HepG2 (cell line): ENCODE data around the gene U2AF2. TPM values are rescaled to one million over a fixed set of nuclear protein-coding genes. Genes with fewer than 3 reads are reported as not detected.

Experiments
- CENPX ChIP-seq: sonication (generic); formaldehyde crosslinking; IDR thresholded peaks from 2 replicates; pipeline ENCODE4 v1.9.0; 2021; ENCODE audit warnings: mild to moderate bottlenecking, missing genetic modification reagents, moderate library complexity
- DZIP1 ChIP-seq: sonication (generic); formaldehyde crosslinking; IDR thresholded peaks from 2 replicates; pipeline ENCODE4 v1.5.0; 2020; ENCODE audit warnings: mild to moderate bottlenecking, missing genetic modification reagents
- EP300 ChIP-seq, 3 experiments: sonication (generic) in 1 of 3; formaldehyde crosslinking in 1 of 3; IDR thresholded peaks; 2 replicates each; pipeline versions ENCODE4 v1.5.1 to v1.6.1; 2011 to 2020; ENCODE audit warnings: low read depth in 2 of 3, low read length in 2 of 3, borderline replicate concordance in 1 of 3, improper control_type of control experiment in 1 of 3, mild to moderate bottlenecking in 1 of 3, missing genetic modification reagents in 1 of 3, moderate library complexity in 1 of 3
- JUND ChIP-seq: sonication (generic); formaldehyde crosslinking; IDR thresholded peaks from 2 replicates; pipeline ENCODE4 v1.8.0; 2022; ENCODE audit warnings: mild to moderate bottlenecking, missing genetic modification reagents
- MXD1 ChIP-seq: sonication (generic); formaldehyde crosslinking; IDR thresholded peaks from 2 replicates; pipeline ENCODE4 v1.4.0; 2020; ENCODE audit warnings: mild to moderate bottlenecking, missing genetic modification reagents
- MXD4 ChIP-seq: IDR thresholded peaks from 2 replicates; pipeline ENCODE4 v1.6.1; 2016; ENCODE audit warnings: mild to moderate bottlenecking, missing biosample characterization, missing genetic modification reagents
- PTBP1 ChIP-seq: fragments of 200-400 bp; formaldehyde crosslinking; IDR thresholded peaks from 2 replicates; pipeline ENCODE4 v1.6.1; 2018; ENCODE audit warnings: low read length, low read depth; ENCODE audit not compliant: poor library complexity, severe bottlenecking
- RXRA ChIP-seq: sonication (generic); formaldehyde crosslinking; IDR thresholded peaks from 2 replicates; pipeline ENCODE4 v1.5.1; 2020; ENCODE audit warnings: missing genetic modification reagents
- TEAD3 ChIP-seq: optimal IDR thresholded peaks from 2 replicates; pipeline ENCODE3; 2016; ENCODE audit warnings: borderline replicate concordance
- ZBTB39 ChIP-seq: sonication (generic); formaldehyde crosslinking; IDR thresholded peaks from 2 replicates; pipeline ENCODE4 v1.5.0; 2020; ENCODE audit warnings: missing genetic modification reagents
- ZBTB4 ChIP-seq: sonication (generic); formaldehyde crosslinking; IDR thresholded peaks from 2 replicates; pipeline ENCODE4 v1.4.0; 2020; ENCODE audit warnings: missing genetic modification reagents, mild to moderate bottlenecking, borderline replicate concordance
- ZNF224 ChIP-seq: sonication (generic); formaldehyde crosslinking; IDR thresholded peaks from 2 replicates; pipeline ENCODE4 v1.5.0; 2020; ENCODE audit warnings: mild to moderate bottlenecking, missing genetic modification reagents
- ZNF329 ChIP-seq: sonication (generic); formaldehyde crosslinking; IDR thresholded peaks from 2 replicates; pipeline ENCODE4 v1.9.0; 2021; ENCODE audit warnings: low read depth, mild to moderate bottlenecking, missing genetic modification reagents
- ZNF333 ChIP-seq: sonication (generic); formaldehyde crosslinking; IDR thresholded peaks from 2 replicates; pipeline ENCODE4 v1.4.0; 2020; ENCODE audit warnings: mild to moderate bottlenecking, missing genetic modification reagents, borderline replicate concordance
- ZNF496 ChIP-seq: sonication (generic); formaldehyde crosslinking; IDR thresholded peaks from 2 replicates; pipeline ENCODE4 v1.8.1; 2023; ENCODE audit warnings: mild to moderate bottlenecking, moderate library complexity, missing genetic modification reagents; ENCODE audit not compliant: insufficient replicate concordance
- ZNF567 ChIP-seq: sonication (generic); formaldehyde crosslinking; IDR thresholded peaks from 2 replicates; pipeline ENCODE4 v1.8.1; 2023; ENCODE audit warnings: mild to moderate bottlenecking, missing genetic modification reagents, borderline replicate concordance
- ZNF619 ChIP-seq: sonication (generic); formaldehyde crosslinking; IDR thresholded peaks from 2 replicates; pipeline ENCODE4 v1.4.0; 2020; ENCODE audit warnings: mild to moderate bottlenecking, missing genetic modification reagents
- ZNF713 ChIP-seq: sonication (generic); formaldehyde crosslinking; IDR thresholded peaks from 2 replicates; pipeline ENCODE4 v1.4.0; 2020; ENCODE audit warnings: mild to moderate bottlenecking, missing genetic modification reagents
- ZNF792 ChIP-seq: IDR thresholded peaks from 2 replicates; pipeline ENCODE4 v1.6.1; 2016
- ZSCAN29 ChIP-seq: sonication (generic); formaldehyde crosslinking; conservative IDR thresholded peaks from 2 replicates; pipeline ENCODE4 v1.4.0; 2020; ENCODE audit warnings: mild to moderate bottlenecking, missing genetic modification reagents
- polyA plus RNA-seq, 8 experiments: library from polyadenylated mRNA; depleted of rRNA in 3 of 8; stranded (reverse) in 7 of 8; unstranded in 1 of 8; fragments of >200 nt; fragmentation: Illumina TruSeq in 4 of 8; extraction: Trizol in 4 of 8; gene quantifications; 2 replicates each; pipeline versions ENCODE4 v1.2.1 to v1.2.3, GENCODE V29; 2011 to 2016; ENCODE audit warnings: low read depth in 4 of 8, missing spikeins in 1 of 8, mixed read lengths in 1 of 8; ENCODE audit not compliant: insufficient read depth in 1 of 8
- total RNA-seq, 5 experiments: library from RNA; depleted of rRNA; stranded (reverse); fragments of >200 nt; fragmentation: Illumina TruSeq; extraction: Trizol; gene quantifications; 2 replicates each; pipeline ENCODE4 v1.2.3, GENCODE V29; 2016; ENCODE audit warnings: low read depth in 1 of 5

The U2AF2 gene
- total and polyA plus RNA-seq, 2 of the 13 experiments (the other 11 are each of a cell fraction or from before 2014, with no cell fraction given): 84.3 to 124 TPM

GRCh38 chr19:55683449-55684261 is 28.8 kb downstream of the U2AF2 start (continued):
- TF ChIP-seq ZBTB39 (CRISPR knock-in tag): no peak
- peak; percentile 71 for TF ChIP-seq TEAD3 (CRISPR knock-in tag)
- TF ChIP-seq EP300 (IDR thresholded peaks at IDR 0.05; ENCODE audit: low read depth in 2 of 2, low read length in 2 of 2): peak in 1 of 2 experiments; percentile 27; a peak in 1 of 4 replicates
- TF ChIP-seq EP300 (CRISPR knock-in tag; IDR thresholded peaks at IDR 0.05; ENCODE audit: borderline replicate concordance): no peak
- peak; percentile 79; the same call in 1 of the 2 replicates for TF ChIP-seq ZBTB4
- TF ChIP-seq ZNF496 (CRISPR knock-in tag): no peak
- no peak for TF ChIP-seq CENPX (CRISPR knock-in tag)
- no peak for TF ChIP-seq ZSCAN29 (CRISPR knock-in tag)
- TF ChIP-seq JUND (CRISPR knock-in tag): peak; percentile 41; the same call in 1 of the 2 replicates
- TF ChIP-seq RXRA (CRISPR knock-in tag): no peak; the same call in 1 of the 2 replicates
- no peak for TF ChIP-seq PTBP1
- TF ChIP-seq MXD4 (CRISPR knock-in tag): no peak
- peak; percentile 53; the same call in 1 of the 2 replicates for TF ChIP-seq ZNF792 (CRISPR knock-in tag)
- TF ChIP-seq ZNF619: 0 out of 2 replicates have a peak, but pooled peaks have one; percentile 49
- TF ChIP-seq ZNF333 (CRISPR knock-in tag): no peak
- no peak for TF ChIP-seq DZIP1 (CRISPR knock-in tag)
- no peak for TF ChIP-seq ZNF224
- TF ChIP-seq ZNF329 (CRISPR knock-in tag): no peak
- no peak for TF ChIP-seq MXD1 (CRISPR knock-in tag)
- TF ChIP-seq ZNF713 (CRISPR knock-in tag): 0 out of 2 replicates have a peak, but pooled peaks have one; percentile 30
- TF ChIP-seq ZNF567 (CRISPR knock-in tag): 0 out of 2 replicates have a peak, but pooled peaks have one; percentile 43
